K562 (cell line): ENCODE measurements around the gene CFAP410. TPM values are rescaled to one million over a fixed set of nuclear protein-coding genes. Genes with fewer than 3 reads are reported as not detected.

ENCODE experiments used
- ATAC-seq: fragments of 200-7000 bp; cut with Tn5 transposase; 3 replicates; pipeline ENCODE4 v1.9.1; 2020; ENCODE audit warnings: moderate library complexity
- BruUV-seq: library from RNA; stranded (reverse); fragments of 400-500 nt; replicated peaks from 2 replicates; lab custom pipeline; 2021; lab: Mats Ljungman, UMichigan
- CTCF ChIA-PET: fragments of 300-600 bp; formaldehyde crosslinking; extraction: SDS; loops from one replicate; lab custom pipeline; 2021; ENCODE audit warnings: low intra/inter-chr PET ratio; lab: Yijun Ruan, JAX
- POLR2A ChIA-PET: fragments of 300-600, 350-650 bp; sonication (Branson Sonifier 250); formaldehyde crosslinking; extraction: SDS; loops from one replicate; lab custom pipeline; 2021; ENCODE audit warnings: antibody characterized with exemption, inconsistent platforms; lab: Yijun Ruan, JAX
- DNase-seq, 4 experiments: peaks; one replicate each; pipeline versions ENCODE4 v3.0.0 to v3.0.0-alpha.2; 2011 to 2018; ENCODE audit warnings: low spot score in 3 of 4, mixed read lengths in 3 of 4; ENCODE audit errors: extremely low read depth in 1 of 4
- FAIRE-seq: peaks from 2 replicates; lab custom pipeline; 2011; peaks lifted over from hg19 to GRCh38; lab: Jason Lieb, UNC
- H2AFZ ChIP-seq: 2 replicates; pipeline ENCODE4 v1.6.0; 2011; ENCODE audit warnings: low read depth, low read length, control low read depth, inconsistent platforms
- H3K27ac ChIP-seq: fragments of 200-600 bp; 3 replicates; pipeline ENCODE4 v1.8.0; 2011; ENCODE audit warnings: low read depth, mild to moderate bottlenecking, control low read depth, inconsistent platforms, low read length, moderate library complexity, mixed read lengths; ENCODE audit errors: extremely low read depth
- H3K27me3 ChIP-seq, 2 experiments: fragments of 300-600 bp in 1 of 2; 2 replicates in 1 of 2; 3 replicates in 1 of 2; pipeline versions ENCODE4 v1.6.0 to v1.8.0; 2011; ENCODE audit warnings: inconsistent platforms in 2 of 2, low read length in 2 of 2, mild to moderate bottlenecking in 1 of 2, mixed read lengths in 1 of 2, moderate library complexity in 1 of 2; ENCODE audit not compliant: control insufficient read depth in 2 of 2, insufficient read depth in 2 of 2
- H3K36me3 ChIP-seq: fragments of 300-600 bp; 3 replicates; pipeline ENCODE4 v1.8.0; 2011; ENCODE audit warnings: mild to moderate bottlenecking, low read length, inconsistent platforms; ENCODE audit not compliant: control insufficient read depth, insufficient read depth
- H3K4me1 ChIP-seq, 2 experiments: fragments of 200-600 bp in 1 of 2; replicated peaks in 1 of 2; 2 replicates in 1 of 2; 3 replicates in 1 of 2; pipeline versions ENCODE4 v1.5.1 to v1.8.0; 2011; ENCODE audit warnings: inconsistent platforms in 2 of 2, low read length in 2 of 2, mild to moderate bottlenecking in 1 of 2, mixed read lengths in 1 of 2, moderate library complexity in 1 of 2; ENCODE audit not compliant: control insufficient read depth in 2 of 2, insufficient read depth in 2 of 2
- H3K4me2 ChIP-seq: 2 replicates; pipeline ENCODE4 v1.6.1; 2011; ENCODE audit warnings: low read length, control low read depth, inconsistent platforms, mixed read lengths; ENCODE audit not compliant: insufficient read depth
- H3K4me3 ChIP-seq: fragments of 200-600 bp; sonication (generic), shearing (Covaris generic); 2 replicates; pipeline ENCODE4 v1.5.1; 2016; ENCODE audit warnings: control low read depth, inconsistent platforms
- H3K79me2 ChIP-seq: fragments of 200-600 bp; 3 replicates; pipeline ENCODE4 v1.8.0; 2011; ENCODE audit warnings: low read length, inconsistent platforms; ENCODE audit not compliant: control insufficient read depth, insufficient read depth
- H3K9ac ChIP-seq, 2 experiments: 2 replicates each; pipeline versions ENCODE4 v1.6.0 to v1.6.1; 2011; ENCODE audit warnings: low read depth in 2 of 2, low read length in 2 of 2, control low read depth in 1 of 2, inconsistent platforms in 1 of 2, mild to moderate bottlenecking in 1 of 2, mixed read lengths in 1 of 2; ENCODE audit not compliant: insufficient read depth in 1 of 2
- H3K9me1 ChIP-seq: one replicate; pipeline ENCODE4 v1.6.0; 2011; ENCODE audit warnings: inconsistent platforms, mild to moderate bottlenecking, low read length, moderate library complexity; ENCODE audit not compliant: control insufficient read depth, insufficient read depth
- H3K9me3 ChIP-seq: replicated peaks from 2 replicates; pipeline ENCODE4 v1.5.1; 2011; ENCODE audit warnings: low read depth, low read length, inconsistent platforms; ENCODE audit not compliant: control insufficient read depth, insufficient read depth
- H4K20me1 ChIP-seq: replicated peaks from 2 replicates; pipeline ENCODE4 v1.6.1; 2011; ENCODE audit warnings: low read length, inconsistent platforms, mixed read lengths; ENCODE audit not compliant: control insufficient read depth, insufficient read depth
- CREB1 ChIP-seq, 2 experiments: sonication (generic) in 1 of 2; formaldehyde crosslinking in 1 of 2; IDR thresholded peaks; 2 replicates each; pipeline versions ENCODE4 v1.6.1 to v1.8.0; 2012 to 2022; ENCODE audit warnings: inconsistent platforms in 1 of 2, mild to moderate bottlenecking in 1 of 2, missing genetic modification reagents in 1 of 2, moderate library complexity in 1 of 2
- HDAC2 ChIP-seq: fragments of 450-650 bp; IDR thresholded peaks from 2 replicates; pipeline ENCODE4 v1.6.1; 2016; ENCODE audit warnings: mild to moderate bottlenecking
- ILF3 ChIP-seq: fragments of 450-650 bp; IDR thresholded peaks from 2 replicates; pipeline ENCODE4 v1.6.1; 2018; ENCODE audit warnings: antibody characterized with exemption, mild to moderate bottlenecking, moderate library complexity, borderline replicate concordance
- NR1H2 ChIP-seq: sonication (generic); formaldehyde crosslinking; IDR thresholded peaks from 2 replicates; pipeline ENCODE4 v1.4.0; 2020; ENCODE audit warnings: mild to moderate bottlenecking, missing genetic modification reagents
- POLR2B ChIP-seq: fragments of 450-650 bp; IDR thresholded peaks from 2 replicates; pipeline ENCODE4 v1.6.1; 2018; ENCODE audit warnings: low read depth; ENCODE audit not compliant: partially characterized antibody
- RBFOX2 ChIP-seq: fragments of 200-400 bp; formaldehyde crosslinking; IDR thresholded peaks from 2 replicates; pipeline ENCODE4 v1.6.1; 2017; ENCODE audit warnings: low read depth, mild to moderate bottlenecking, low read length, moderate library complexity
- TGIF2 ChIP-seq: sonication (generic); formaldehyde crosslinking; IDR thresholded peaks from 2 replicates; pipeline ENCODE4 v1.8.1; 2022; ENCODE audit warnings: mild to moderate bottlenecking, missing genetic modification reagents, moderate library complexity
- U2AF1 ChIP-seq: fragments of 200-400 bp; formaldehyde crosslinking; optimal IDR thresholded peaks from 2 replicates; pipeline ENCODE3; 2017; ENCODE audit warnings: mild to moderate bottlenecking, low read depth, low read length, moderate library complexity
- ZFP1 ChIP-seq: fragments of 450-650 bp; formaldehyde crosslinking; IDR thresholded peaks from 2 replicates; pipeline ENCODE4 v1.4.0; 2020; ENCODE audit warnings: mild to moderate bottlenecking, mixed read lengths
- WGBS: fragments of 100-300 bp; shearing (Covaris generic); methylation state at CpG from one replicate; pipeline ENCODE4 v1.1.6; 2016; ENCODE audit warnings: low coverage, mixed read lengths; ENCODE audit not compliant: insufficient coverage; ENCODE audit errors: missing lambda C conversion rate; 5-methylcytosine and 5-hydroxymethylcytosine counted together
- in situ Hi-C: fragments of 300-500 bp; cut with MboI; formaldehyde crosslinking; loops from 4 replicates; pipeline ENCODE4 v1.15.0; 2018; ENCODE audit warnings: inconsistent platforms, mixed read lengths
- intact Hi-C: fragments of 100-400 bp; cut with micrococcal nuclease; formaldehyde crosslinking; loops from 2 replicates; pipeline ENCODE4 v1.14.2; 2022
- polyA plus RNA-seq, 8 experiments: library from polyadenylated mRNA; depleted of rRNA in 4 of 8; stranded (reverse) in 5 of 8; unstranded in 3 of 8; fragments of >200 nt; fragmentation: Nextera tagmentation in 2 of 8; fragmentation: Illumina TruSeq in 1 of 8; extraction: Ambion mirVana in 2 of 8; extraction: Trizol in 1 of 8; gene quantifications; 2 replicates each; pipeline versions ENCODE4 v1.2.1 to v1.2.3, GENCODE V29; 2011 to 2014; ENCODE audit warnings: inconsistent platforms in 1 of 8, missing spikeins in 1 of 8
- total RNA-seq, 7 experiments: library from RNA; depleted of rRNA in 6 of 7; stranded (reverse); fragments of >200 nt in 6 of 7; fragmentation: Illumina TruSeq in 2 of 7; extraction: Trizol in 2 of 7; gene quantifications; 2 replicates each; pipeline versions ENCODE4 v1.2.1 to v1.2.3, GENCODE V29; 2011 to 2021; ENCODE audit warnings: low replicate concordance in 1 of 7
- TF ChIP-seq, protein P1 (sequence below): fragments of 250-450 bp; sonication (Bioruptor Pico); IDR thresholded peaks from 2 replicates; pipeline ENCODE4 v1.8.0; 2021; ENCODE audit warnings: borderline replicate concordance, mild to moderate bottlenecking, moderate library complexity; ENCODE audit not compliant: poor library complexity, severe bottlenecking

Gene CFAP410
- total and polyA plus RNA-seq, 9 of the 15 experiments (the other 6 are each of a cell fraction or from before 2014, with no cell fraction given) = 0.07 to 17.3 (median 2.3) TPM

DNA sequence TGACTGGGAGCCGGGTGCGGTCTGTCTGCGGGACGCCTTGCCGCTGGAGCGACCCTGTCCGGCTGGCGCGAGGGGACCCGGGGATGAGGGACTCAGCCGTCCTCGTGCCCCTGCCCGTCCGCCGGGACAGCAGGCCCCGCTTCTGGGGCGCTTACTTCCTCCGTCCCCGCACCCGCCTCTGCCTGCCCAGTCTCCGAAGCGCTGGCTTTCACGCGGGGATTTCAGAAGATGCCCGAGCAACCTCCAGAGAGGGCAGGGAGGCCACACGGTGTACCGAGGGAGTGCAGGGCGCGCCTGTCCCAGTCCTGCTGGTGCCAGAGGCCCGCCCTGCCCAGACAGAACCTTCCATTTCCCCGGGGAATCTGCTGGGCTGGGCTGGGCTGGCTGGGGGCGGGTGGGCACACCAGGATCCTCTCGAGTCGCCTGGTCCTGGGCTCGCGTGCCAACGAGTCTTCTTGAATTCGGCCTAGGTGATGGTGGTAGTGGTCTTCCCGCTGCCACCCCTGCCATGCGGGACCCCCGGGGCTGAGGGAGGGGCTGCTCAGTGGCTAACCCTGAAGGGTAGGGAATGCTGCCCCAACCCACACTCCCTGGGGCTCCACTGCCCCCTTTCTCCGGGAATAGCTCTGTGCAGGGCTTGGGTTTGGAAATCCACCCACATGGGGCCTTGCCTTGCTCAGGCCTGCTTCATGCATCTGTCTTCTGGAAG lies 11.7 kb upstream of the CFAP410 start (continued):
- TF ChIP-seq, protein P1, sequence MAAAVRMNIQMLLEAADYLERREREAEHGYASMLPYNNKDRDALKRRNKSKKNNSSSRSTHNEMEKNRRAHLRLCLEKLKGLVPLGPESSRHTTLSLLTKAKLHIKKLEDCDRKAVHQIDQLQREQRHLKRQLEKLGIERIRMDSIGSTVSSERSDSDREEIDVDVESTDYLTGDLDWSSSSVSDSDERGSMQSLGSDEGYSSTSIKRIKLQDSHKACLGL = no peak

DNA sequence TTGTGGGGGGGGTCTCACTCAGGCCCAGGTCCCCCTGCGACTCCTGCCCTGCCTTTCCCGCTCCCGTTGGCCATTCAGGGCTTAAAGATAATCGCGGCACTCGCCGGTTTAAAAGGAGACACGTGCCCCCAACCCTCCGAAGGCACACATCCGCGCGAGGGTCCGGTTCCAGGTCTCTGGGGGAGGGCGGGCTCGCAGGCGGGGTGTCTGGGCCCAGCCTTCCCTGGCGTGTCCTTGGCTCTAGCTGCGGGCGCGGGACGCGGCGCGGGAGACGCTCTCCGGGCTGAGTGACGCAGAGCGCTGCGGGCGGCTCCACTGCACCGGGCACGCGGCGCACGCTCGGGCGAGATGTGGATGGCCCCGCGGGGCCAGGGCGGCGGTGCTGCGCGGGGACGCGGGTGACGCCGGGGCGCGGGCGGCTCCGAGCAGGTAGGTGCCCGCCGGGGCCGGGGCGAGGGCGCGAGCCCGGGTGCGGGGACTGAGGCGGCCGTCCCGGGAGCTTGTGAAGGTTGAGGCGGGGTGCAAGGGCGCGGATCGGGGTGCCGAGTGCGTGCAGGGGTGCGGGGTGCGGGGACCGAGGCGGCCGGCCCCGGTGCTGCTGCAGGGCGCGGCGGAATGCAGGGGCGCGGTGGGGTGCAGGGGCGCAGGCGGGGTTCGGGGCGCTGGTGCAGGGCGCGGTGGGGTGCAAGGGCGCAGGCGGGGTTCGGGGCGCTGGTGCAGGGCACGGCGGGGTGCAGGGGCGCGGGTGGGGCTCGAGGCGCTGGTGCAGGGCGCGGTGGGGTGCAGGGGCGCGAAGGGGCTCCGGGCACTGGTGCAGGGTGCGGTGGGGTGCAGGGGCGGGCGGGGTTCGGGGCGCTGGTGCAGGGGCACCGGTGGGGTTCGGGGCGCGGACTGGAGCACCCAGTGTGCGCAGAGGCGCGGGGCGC lies 10.9 kb upstream of the CFAP410 start:
- DNase-seq (no peak), FAIRE-seq (no peak), ATAC-seq (no peak)
- Histone ChIP-seq H3K9ac (no peak overlapping the region), H3K4me3 (no peak overlapping the region), H4K20me1 (no peaks in the 10 kb centered on the region; the same call in none of the 2 replicates), H3K4me2 (no peak overlapping the region), H3K9me3 (no peaks in the 10 kb centered on the region), H2AFZ (no peak overlapping the region), H3K4me1 (peaks cover 0 to 18% of the 10 kb centered on the region in 2 experiments; a peak in 2 of 5 replicates), H3K27me3 (peaks cover 63 to 84% of the 10 kb centered on the region in 2 experiments), H3K9me1 (no peaks in the 10 kb centered on the region), H3K36me3 (no peaks in the 10 kb centered on the region), H3K27ac (no peak overlapping the region), H3K79me2 (no peaks in the 10 kb centered on the region)
- TF ChIP-seq ZFP1 (CRISPR knock-in tag) (no peak), U2AF1 (no peak), RBFOX2 (no peak), ILF3 (no peak), CREB1 (IDR thresholded peaks at IDR 0.05) (no peak), CREB1 (CRISPR knock-in tag; IDR thresholded peaks at IDR 0.05) (no peak), POLR2B (no peak), TGIF2 (CRISPR knock-in tag) (no peak), HDAC2 (no peak), NR1H2 (CRISPR knock-in tag) (no peak)
- in situ Hi-C loops = no loop called here
- intact Hi-C loops = no loop called here
- 40% methylated on average over 63 of the region's 113 CpGs for WGBS
- BruUV-seq = no TSS peak
- ChIA-PET CTCF (no interaction called here), POLR2A (no interaction called here)
